GM12878 (cell line): Measurements from ENCODE around the gene AKNA. TPM values are rescaled to one million over a fixed set of nuclear protein-coding genes. Genes with fewer than 3 reads are reported as not detected.

ENCODE experiments used
- ATAC-seq: fragments of 200-7000 bp; cut with Tn5 transposase; 3 replicates; pipeline ENCODE4 v1.9.1; 2020; ENCODE audit warnings: mild to moderate bottlenecking, moderate library complexity
- BruUV-seq: library from RNA; stranded (reverse); fragments of 400-500 nt; replicated peaks from 2 replicates; lab custom pipeline; 2021; lab: Mats Ljungman, UMichigan
- CTCF ChIA-PET: fragments of 300-600 bp; sonication (Branson Sonifier 250); formaldehyde crosslinking; extraction: SDS; loops from one replicate; lab custom pipeline; 2021; ENCODE audit warnings: inconsistent platforms; lab: Yijun Ruan, JAX
- POLR2A ChIA-PET: fragments of 350-600 bp; formaldehyde crosslinking; extraction: SDS; loops from one replicate; lab custom pipeline; 2021; ENCODE audit warnings: inconsistent platforms; lab: Charles Lee
- RAD21 ChIA-PET: fragments of 300-600 bp; sonication (Branson Sonifier 250); formaldehyde crosslinking; loops from one replicate; lab custom pipeline; 2023; ENCODE audit warnings: antibody characterized with exemption; ENCODE audit not compliant: unreplicated experiment; lab: Charles Lee
- SMC1A ChIA-PET: fragments of 300-600 bp; sonication (Branson Sonifier 250); formaldehyde crosslinking; loops from one replicate; lab custom pipeline; 2023; ENCODE audit not compliant: unreplicated experiment, uncharacterized antibody; lab: Charles Lee
- DNase-seq: peaks from one replicate; pipeline ENCODE4 v3.0.0-alpha.2; 2011; ENCODE audit warnings: low read depth, low spot score
- FAIRE-seq: peaks from 3 replicates; lab custom pipeline; 2011; peaks lifted over from hg19 to GRCh38; lab: Jason Lieb, UNC
- H2AFZ ChIP-seq: 2 replicates; pipeline ENCODE4 v1.6.0; 2011; ENCODE audit warnings: low read depth, low read length, control low read depth; ENCODE audit not compliant: control insufficient read depth
- H3K27ac ChIP-seq: 2 replicates; pipeline ENCODE4 v1.5.1; 2011; ENCODE audit warnings: control low read depth; ENCODE audit not compliant: control insufficient read depth, insufficient read depth
- H3K27me3 ChIP-seq, 2 experiments: replicated peaks in 1 of 2; 2 replicates each; pipeline versions ENCODE4 v1.6.0 to v1.6.1; 2011; ENCODE audit warnings: low read length in 1 of 2; ENCODE audit not compliant: control insufficient read depth in 2 of 2, insufficient read depth in 2 of 2
- H3K36me3 ChIP-seq, 2 experiments: 2 replicates each; pipeline ENCODE4 v1.5.1; 2011; ENCODE audit warnings: low read length in 1 of 2; ENCODE audit not compliant: control insufficient read depth in 2 of 2, insufficient read depth in 2 of 2
- H3K4me1 ChIP-seq: 2 replicates; pipeline ENCODE4 v1.6.1; 2011; ENCODE audit warnings: mild to moderate bottlenecking, low read length, moderate library complexity, mixed read lengths; ENCODE audit not compliant: control insufficient read depth, insufficient read depth
- H3K4me2 ChIP-seq: 2 replicates; pipeline ENCODE4 v1.6.0; 2011; ENCODE audit warnings: control low read depth; ENCODE audit not compliant: control insufficient read depth, insufficient read depth
- H3K4me3 ChIP-seq: fragments of 200-600 bp; sonication (generic); 2 replicates; pipeline ENCODE4 v1.5.1; 2016
- H3K79me2 ChIP-seq: 2 replicates; pipeline ENCODE4 v1.6.0; 2011; ENCODE audit warnings: low read length; ENCODE audit not compliant: control insufficient read depth, insufficient read depth
- H3K9ac ChIP-seq: 2 replicates; pipeline ENCODE4 v1.8.0; 2011; ENCODE audit warnings: low read length, control low read depth, mixed read lengths; ENCODE audit not compliant: control insufficient read depth, insufficient read depth
- H3K9me3 ChIP-seq: replicated peaks from 3 replicates; pipeline ENCODE4 v1.5.1; 2011; ENCODE audit warnings: mild to moderate bottlenecking, low read length; ENCODE audit not compliant: control insufficient read depth, insufficient read depth
- H4K20me1 ChIP-seq: 2 replicates; pipeline ENCODE4 v1.6.0; 2011; ENCODE audit not compliant: control insufficient read depth, insufficient read depth
- SIX5 ChIP-seq: IDR thresholded peaks from 2 replicates; pipeline ENCODE4 v1.6.1; 2011; ENCODE audit warnings: mild to moderate bottlenecking, low read depth, low read length, moderate library complexity; ENCODE audit not compliant: severe bottlenecking
- TBL1XR1 ChIP-seq: IDR thresholded peaks from 2 replicates; pipeline ENCODE4 v1.6.1; 2012; ENCODE audit warnings: low read depth, low read length, improper control_type of control experiment
- ZNF207 ChIP-seq: fragments of 450-650 bp; IDR thresholded peaks from 2 replicates; pipeline ENCODE4 v1.6.1; 2014; ENCODE audit warnings: antibody characterized with exemption, mild to moderate bottlenecking, borderline replicate concordance
- WGBS: methylation state at CpG from one replicate; pipeline ENCODE4 v1.1.6; 2016; ENCODE audit warnings: low lambda C conversion rate; ENCODE audit not compliant: insufficient replicate concordance, insufficient coverage; ENCODE audit errors: missing lambda C conversion rate; 5-methylcytosine and 5-hydroxymethylcytosine counted together
- in situ Hi-C: fragments of 300-500 bp; cut with MboI; formaldehyde crosslinking; loops from 9 replicates; pipeline ENCODE4 v1.14.3; 2018; ENCODE audit warnings: mixed read lengths
- intact Hi-C: fragments of 100-400 bp; cut with micrococcal nuclease; formaldehyde crosslinking; loops from one replicate; pipeline ENCODE4 v1.14.2; 2022; ENCODE audit not compliant: unreplicated experiment
- polyA plus RNA-seq, 11 experiments: library from polyadenylated mRNA; depleted of rRNA in 4 of 11; unstranded in 6 of 11; stranded (reverse) in 5 of 11; fragments of >200 nt; fragmentation: Nextera tagmentation in 4 of 11; fragmentation: Illumina TruSeq in 1 of 11; extraction: Ambion mirVana in 4 of 11; extraction: Trizol in 1 of 11; gene quantifications; 1 replicate in 1 of 11; 2 replicates in 10 of 11; pipeline versions ENCODE4 v1.2.1 to v1.2.3, GENCODE V29; 2011 to 2016; ENCODE audit warnings: inconsistent platforms in 2 of 11, missing spikeins in 2 of 11, low read depth in 1 of 11
- total RNA-seq, 4 experiments: library from RNA; depleted of rRNA in 3 of 4; stranded (reverse); fragments of >200 nt in 3 of 4; fragmentation: Illumina TruSeq in 1 of 4; extraction: Trizol in 1 of 4; gene quantifications; 2 replicates each; pipeline versions ENCODE4 v1.2.1 to v1.2.3, GENCODE V29; 2013 to 2021
- TF ChIP-seq, protein P1 (sequence below): IDR thresholded peaks from 2 replicates; pipeline ENCODE4 v1.6.1; 2012; ENCODE audit warnings: improper control_type of control experiment, low read depth, low read length; ENCODE audit not compliant: insufficient replicate concordance
- TF ChIP-seq, protein P2 (sequence below): IDR thresholded peaks from 2 replicates; pipeline ENCODE4 v1.6.1; 2011; ENCODE audit warnings: mild to moderate bottlenecking, low read depth, low read length, moderate library complexity; ENCODE audit not compliant: insufficient replicate concordance
- TF ChIP-seq, protein P3 (sequence below): IDR thresholded peaks from 2 replicates; pipeline ENCODE4 v1.6.1; 2012; ENCODE audit warnings: low read depth, low read length, improper control_type of control experiment
- TF ChIP-seq, protein P4 (sequence below): IDR thresholded peaks from 2 replicates; pipeline ENCODE4 v1.6.1; 2012; ENCODE audit warnings: low read length, inconsistent platforms
- TF ChIP-seq, protein P5 (sequence below): fragments of 450-650 bp; formaldehyde crosslinking; IDR thresholded peaks from 2 replicates; pipeline ENCODE4 v1.4.0; 2020; ENCODE audit warnings: mild to moderate bottlenecking, moderate library complexity

AKNA gene
- total and polyA plus RNA-seq, 10 of the 15 experiments (the other 5 are each of a cell fraction or from before 2014, with no cell fraction given) = 1.6 to 132 (median 35.3) TPM

DNA sequence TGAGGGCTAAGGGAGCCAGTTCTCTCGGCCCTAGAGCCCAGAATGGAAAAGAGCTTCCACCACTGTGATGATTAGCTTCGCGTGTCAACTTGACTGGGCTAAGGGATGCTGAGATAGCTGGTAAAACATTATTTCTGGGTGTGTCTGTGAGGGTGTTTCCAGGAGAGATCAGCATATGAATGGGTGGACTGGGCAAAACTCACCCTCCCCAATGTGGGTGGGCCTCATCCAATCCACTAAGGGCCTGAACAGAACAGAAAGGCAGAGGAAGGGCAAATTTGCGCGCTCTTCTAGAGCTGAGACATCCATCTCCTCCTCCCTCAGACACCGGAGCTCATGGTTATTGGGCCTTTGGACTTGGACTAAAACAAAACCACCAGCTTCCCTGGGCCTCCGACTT, 20.9 kb upstream of the AKNA start:
- Histone ChIP-seq H2AFZ (no peak overlapping the region), H3K9me3 (no peaks in the 10 kb centered on the region), H3K36me3 (no peaks in the 10 kb centered on the region), H3K27me3 (no peaks in the 10 kb centered on the region; a peak in 1 of 4 replicates), H3K4me3 (no peak overlapping the region), H3K9ac (no peak overlapping the region; the same call in 1 of the 2 replicates), H4K20me1 (no peaks in the 10 kb centered on the region; the same call in 1 of the 2 replicates), H3K79me2 (no peaks in the 10 kb centered on the region), H3K4me2 (no peak overlapping the region), H3K27ac (no peak overlapping the region), H3K4me1 (peaks cover 7% of the 10 kb centered on the region; the same call in 1 of the 2 replicates)
- DNase-seq (no peak), FAIRE-seq (no peak), ATAC-seq (no peak)
- intact Hi-C loops = loop anchor here (5.0 kb wide), 2 partner anchors 99 to 184 kb away; partner anchors contain the start of gene WHRN
- in situ Hi-C loops = loop anchor here (5.0 kb wide), 2 partner anchors 239 to 604 kb away; no protein-coding TSS in a partner anchor
- ChIA-PET RAD21 (interaction anchor here (1.5 to 7.1 kb wide), 4 partner anchors 71 to 245 kb away, joined by 5 to 69 read pairs (median 6); no protein-coding TSS in a partner anchor), CTCF (interaction anchor here (0.7 to 7.4 kb wide), 10 partner anchors 13 to 252 kb away, joined by 3 to 115 read pairs (median 6); partner anchors contain the start of gene WHRN), POLR2A (interaction anchor here (1.2 to 1.4 kb wide), 3 partner anchors 21 to 96 kb away, joined by 3 to 5 read pairs (median 3); no protein-coding TSS in a partner anchor), SMC1A (interaction anchor here (0.9 to 6.8 kb wide), 9 partner anchors 11 to 244 kb away, joined by 3 to 75 read pairs (median 5); no protein-coding TSS in a partner anchor)
- no TSS peak for BruUV-seq
- 57% methylated on average over 7 of the region's 7 CpGs for WGBS
- TF ChIP-seq, protein P1, sequence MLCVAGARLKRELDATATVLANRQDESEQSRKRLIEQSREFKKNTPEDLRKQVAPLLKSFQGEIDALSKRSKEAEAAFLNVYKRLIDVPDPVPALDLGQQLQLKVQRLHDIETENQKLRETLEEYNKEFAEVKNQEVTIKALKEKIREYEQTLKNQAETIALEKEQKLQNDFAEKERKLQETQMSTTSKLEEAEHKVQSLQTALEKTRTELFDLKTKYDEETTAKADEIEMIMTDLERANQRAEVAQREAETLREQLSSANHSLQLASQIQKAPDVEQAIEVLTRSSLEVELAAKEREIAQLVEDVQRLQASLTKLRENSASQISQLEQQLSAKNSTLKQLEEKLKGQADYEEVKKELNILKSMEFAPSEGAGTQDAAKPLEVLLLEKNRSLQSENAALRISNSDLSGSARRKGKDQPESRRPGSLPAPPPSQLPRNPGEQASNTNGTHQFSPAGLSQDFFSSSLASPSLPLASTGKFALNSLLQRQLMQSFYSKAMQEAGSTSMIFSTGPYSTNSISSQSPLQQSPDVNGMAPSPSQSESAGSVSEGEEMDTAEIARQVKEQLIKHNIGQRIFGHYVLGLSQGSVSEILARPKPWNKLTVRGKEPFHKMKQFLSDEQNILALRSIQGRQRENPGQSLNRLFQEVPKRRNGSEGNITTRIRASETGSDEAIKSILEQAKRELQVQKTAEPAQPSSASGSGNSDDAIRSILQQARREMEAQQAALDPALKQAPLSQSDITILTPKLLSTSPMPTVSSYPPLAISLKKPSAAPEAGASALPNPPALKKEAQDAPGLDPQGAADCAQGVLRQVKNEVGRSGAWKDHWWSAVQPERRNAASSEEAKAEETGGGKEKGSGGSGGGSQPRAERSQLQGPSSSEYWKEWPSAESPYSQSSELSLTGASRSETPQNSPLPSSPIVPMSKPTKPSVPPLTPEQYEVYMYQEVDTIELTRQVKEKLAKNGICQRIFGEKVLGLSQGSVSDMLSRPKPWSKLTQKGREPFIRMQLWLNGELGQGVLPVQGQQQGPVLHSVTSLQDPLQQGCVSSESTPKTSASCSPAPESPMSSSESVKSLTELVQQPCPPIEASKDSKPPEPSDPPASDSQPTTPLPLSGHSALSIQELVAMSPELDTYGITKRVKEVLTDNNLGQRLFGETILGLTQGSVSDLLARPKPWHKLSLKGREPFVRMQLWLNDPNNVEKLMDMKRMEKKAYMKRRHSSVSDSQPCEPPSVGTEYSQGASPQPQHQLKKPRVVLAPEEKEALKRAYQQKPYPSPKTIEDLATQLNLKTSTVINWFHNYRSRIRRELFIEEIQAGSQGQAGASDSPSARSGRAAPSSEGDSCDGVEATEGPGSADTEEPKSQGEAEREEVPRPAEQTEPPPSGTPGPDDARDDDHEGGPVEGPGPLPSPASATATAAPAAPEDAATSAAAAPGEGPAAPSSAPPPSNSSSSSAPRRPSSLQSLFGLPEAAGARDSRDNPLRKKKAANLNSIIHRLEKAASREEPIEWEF = no peak
- TF ChIP-seq, protein P2, sequence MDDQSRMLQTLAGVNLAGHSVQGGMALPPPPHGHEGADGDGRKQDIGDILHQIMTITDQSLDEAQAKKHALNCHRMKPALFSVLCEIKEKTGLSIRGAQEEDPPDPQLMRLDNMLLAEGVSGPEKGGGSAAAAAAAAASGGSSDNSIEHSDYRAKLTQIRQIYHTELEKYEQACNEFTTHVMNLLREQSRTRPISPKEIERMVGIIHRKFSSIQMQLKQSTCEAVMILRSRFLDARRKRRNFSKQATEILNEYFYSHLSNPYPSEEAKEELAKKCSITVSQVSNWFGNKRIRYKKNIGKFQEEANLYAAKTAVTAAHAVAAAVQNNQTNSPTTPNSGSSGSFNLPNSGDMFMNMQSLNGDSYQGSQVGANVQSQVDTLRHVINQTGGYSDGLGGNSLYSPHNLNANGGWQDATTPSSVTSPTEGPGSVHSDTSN = no peak
- TF ChIP-seq, protein P3, sequence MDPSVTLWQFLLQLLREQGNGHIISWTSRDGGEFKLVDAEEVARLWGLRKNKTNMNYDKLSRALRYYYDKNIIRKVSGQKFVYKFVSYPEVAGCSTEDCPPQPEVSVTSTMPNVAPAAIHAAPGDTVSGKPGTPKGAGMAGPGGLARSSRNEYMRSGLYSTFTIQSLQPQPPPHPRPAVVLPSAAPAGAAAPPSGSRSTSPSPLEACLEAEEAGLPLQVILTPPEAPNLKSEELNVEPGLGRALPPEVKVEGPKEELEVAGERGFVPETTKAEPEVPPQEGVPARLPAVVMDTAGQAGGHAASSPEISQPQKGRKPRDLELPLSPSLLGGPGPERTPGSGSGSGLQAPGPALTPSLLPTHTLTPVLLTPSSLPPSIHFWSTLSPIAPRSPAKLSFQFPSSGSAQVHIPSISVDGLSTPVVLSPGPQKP = no peak
- TF ChIP-seq, protein P4, sequence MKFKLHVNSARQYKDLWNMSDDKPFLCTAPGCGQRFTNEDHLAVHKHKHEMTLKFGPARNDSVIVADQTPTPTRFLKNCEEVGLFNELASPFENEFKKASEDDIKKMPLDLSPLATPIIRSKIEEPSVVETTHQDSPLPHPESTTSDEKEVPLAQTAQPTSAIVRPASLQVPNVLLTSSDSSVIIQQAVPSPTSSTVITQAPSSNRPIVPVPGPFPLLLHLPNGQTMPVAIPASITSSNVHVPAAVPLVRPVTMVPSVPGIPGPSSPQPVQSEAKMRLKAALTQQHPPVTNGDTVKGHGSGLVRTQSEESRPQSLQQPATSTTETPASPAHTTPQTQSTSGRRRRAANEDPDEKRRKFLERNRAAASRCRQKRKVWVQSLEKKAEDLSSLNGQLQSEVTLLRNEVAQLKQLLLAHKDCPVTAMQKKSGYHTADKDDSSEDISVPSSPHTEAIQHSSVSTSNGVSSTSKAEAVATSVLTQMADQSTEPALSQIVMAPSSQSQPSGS = no peak
- TF ChIP-seq, protein P5, sequence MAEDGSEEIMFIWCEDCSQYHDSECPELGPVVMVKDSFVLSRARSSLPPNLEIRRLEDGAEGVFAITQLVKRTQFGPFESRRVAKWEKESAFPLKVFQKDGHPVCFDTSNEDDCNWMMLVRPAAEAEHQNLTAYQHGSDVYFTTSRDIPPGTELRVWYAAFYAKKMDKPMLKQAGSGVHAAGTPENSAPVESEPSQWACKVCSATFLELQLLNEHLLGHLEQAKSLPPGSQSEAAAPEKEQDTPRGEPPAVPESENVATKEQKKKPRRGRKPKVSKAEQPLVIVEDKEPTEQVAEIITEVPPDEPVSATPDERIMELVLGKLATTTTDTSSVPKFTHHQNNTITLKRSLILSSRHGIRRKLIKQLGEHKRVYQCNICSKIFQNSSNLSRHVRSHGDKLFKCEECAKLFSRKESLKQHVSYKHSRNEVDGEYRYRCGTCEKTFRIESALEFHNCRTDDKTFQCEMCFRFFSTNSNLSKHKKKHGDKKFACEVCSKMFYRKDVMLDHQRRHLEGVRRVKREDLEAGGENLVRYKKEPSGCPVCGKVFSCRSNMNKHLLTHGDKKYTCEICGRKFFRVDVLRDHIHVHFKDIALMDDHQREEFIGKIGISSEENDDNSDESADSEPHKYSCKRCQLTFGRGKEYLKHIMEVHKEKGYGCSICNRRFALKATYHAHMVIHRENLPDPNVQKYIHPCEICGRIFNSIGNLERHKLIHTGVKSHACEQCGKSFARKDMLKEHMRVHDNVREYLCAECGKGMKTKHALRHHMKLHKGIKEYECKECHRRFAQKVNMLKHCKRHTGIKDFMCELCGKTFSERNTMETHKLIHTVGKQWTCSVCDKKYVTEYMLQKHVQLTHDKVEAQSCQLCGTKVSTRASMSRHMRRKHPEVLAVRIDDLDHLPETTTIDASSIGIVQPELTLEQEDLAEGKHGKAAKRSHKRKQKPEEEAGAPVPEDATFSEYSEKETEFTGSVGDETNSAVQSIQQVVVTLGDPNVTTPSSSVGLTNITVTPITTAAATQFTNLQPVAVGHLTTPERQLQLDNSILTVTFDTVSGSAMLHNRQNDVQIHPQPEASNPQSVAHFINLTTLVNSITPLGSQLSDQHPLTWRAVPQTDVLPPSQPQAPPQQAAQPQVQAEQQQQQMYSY (CRISPR knock-in tag) = no peak
- TF ChIP-seq TBL1XR1 (no peak), ZNF207 (no peak), SIX5 (no peak)
